HepG2 (cell line): ENCODE measurements around the gene HBA2. TPM values are rescaled to one million over a fixed set of nuclear protein-coding genes. Genes with fewer than 3 reads are reported as not detected.

Experiments
- ATAC-seq: fragments of 200-7000 bp; cut with Tn5 transposase; 3 replicates; pipeline ENCODE4 v1.9.1; 2020; ENCODE audit warnings: mild to moderate bottlenecking, moderate library complexity
- BruUV-seq: library from RNA; stranded (reverse); fragments of 400-500 nt; replicated peaks from 2 replicates; lab custom pipeline; 2021; lab: Mats Ljungman, UMichigan
- CTCF ChIA-PET: fragments of 300-600 bp; formaldehyde crosslinking; extraction: SDS; loops from one replicate; lab custom pipeline; 2021; ENCODE audit warnings: low total read pairs, inconsistent platforms, low intra/inter-chr PET ratio; lab: Yijun Ruan, JAX
- POLR2A ChIA-PET: fragments of 350-600 bp; sonication (Branson Sonifier 250); formaldehyde crosslinking; loops from one replicate; lab custom pipeline; 2020; ENCODE audit warnings: antibody characterized with exemption, inconsistent platforms; lab: Yijun Ruan, JAX
- DNase-seq: peaks from one replicate; pipeline ENCODE4 v3.0.0-alpha.2; 2015; ENCODE audit warnings: low spot score
- FAIRE-seq: peaks from 3 replicates; lab custom pipeline; 2011; peaks lifted over from hg19 to GRCh38; lab: Jason Lieb, UNC
- H2AFZ ChIP-seq: one replicate; pipeline ENCODE4 v1.6.1; 2011; ENCODE audit warnings: low read length, inconsistent platforms
- H3K27ac ChIP-seq: fragments of 300-600 bp; 3 replicates; pipeline ENCODE4 v1.8.0; 2011; ENCODE audit warnings: mixed run types, mild to moderate bottlenecking, mixed read lengths, low read length, inconsistent platforms; ENCODE audit not compliant: insufficient read depth; ENCODE audit errors: extremely low read length
- H3K27me3 ChIP-seq, 2 experiments: fragments of 200-600 bp in 1 of 2; 2 replicates in 1 of 2; 3 replicates in 1 of 2; pipeline versions ENCODE4 v1.6.0 to v1.8.0; 2011; ENCODE audit warnings: low read length in 2 of 2, mild to moderate bottlenecking in 2 of 2, moderate library complexity in 2 of 2, inconsistent platforms in 1 of 2; ENCODE audit not compliant: insufficient read depth in 2 of 2, control insufficient read depth in 1 of 2
- H3K36me3 ChIP-seq, 2 experiments: fragments of 200-600 bp in 1 of 2; replicated peaks in 1 of 2; 2 replicates in 1 of 2; 3 replicates in 1 of 2; pipeline versions ENCODE4 v1.5.1 to v1.8.0; 2011; ENCODE audit warnings: low read length in 2 of 2, inconsistent platforms in 1 of 2; ENCODE audit not compliant: insufficient read depth in 2 of 2, control insufficient read depth in 1 of 2
- H3K4me1 ChIP-seq: 2 replicates; pipeline ENCODE4 v1.5.1; 2012; ENCODE audit warnings: low read length, inconsistent platforms; ENCODE audit not compliant: insufficient read depth
- H3K4me2 ChIP-seq: 2 replicates; pipeline ENCODE4 v1.6.0; 2011; ENCODE audit warnings: low read depth, low read length, inconsistent platforms
- H3K4me3 ChIP-seq, 3 experiments: fragments of 200-600 bp in 1 of 3; sonication (generic), shearing (Covaris generic) in 1 of 3; replicated peaks in 1 of 3; 2 replicates each; pipeline ENCODE4 v1.5.1; 2011 to 2016; ENCODE audit warnings: low read length in 3 of 3, inconsistent platforms in 2 of 3, low read depth in 2 of 3, mild to moderate bottlenecking in 2 of 3, control low read depth in 1 of 3, mixed read lengths in 1 of 3; ENCODE audit not compliant: insufficient read depth in 1 of 3
- H3K79me2 ChIP-seq: one replicate; pipeline ENCODE4 v1.6.1; 2011; ENCODE audit warnings: low read length, inconsistent platforms; ENCODE audit not compliant: insufficient read depth
- H3K9ac ChIP-seq: 2 replicates; pipeline ENCODE4 v1.6.0; 2011; ENCODE audit warnings: mild to moderate bottlenecking, low read depth, low read length, inconsistent platforms; ENCODE audit not compliant: insufficient read depth
- H3K9me3 ChIP-seq: 2 replicates; pipeline ENCODE4 v1.5.1; 2012; ENCODE audit warnings: mild to moderate bottlenecking, low read length
- H4K20me1 ChIP-seq: 2 replicates; pipeline ENCODE4 v1.6.0; 2011; ENCODE audit warnings: inconsistent platforms, mild to moderate bottlenecking, low read length, moderate library complexity; ENCODE audit not compliant: insufficient read depth
- HNRNPLL ChIP-seq: fragments of 200-400 bp; formaldehyde crosslinking; IDR thresholded peaks from 2 replicates; pipeline ENCODE4 v1.6.1; 2017; ENCODE audit warnings: mild to moderate bottlenecking, low read depth, low read length; ENCODE audit not compliant: poor library complexity, severe bottlenecking
- JUND ChIP-seq: sonication (generic); formaldehyde crosslinking; IDR thresholded peaks from 2 replicates; pipeline ENCODE4 v1.8.0; 2022; ENCODE audit warnings: mild to moderate bottlenecking, missing genetic modification reagents
- PAF1 ChIP-seq: IDR thresholded peaks from 2 replicates; pipeline ENCODE4 v1.6.1; 2016; ENCODE audit warnings: missing genetic modification reagents, missing compliant biosample characterization
- PATZ1 ChIP-seq: sonication (generic); formaldehyde crosslinking; IDR thresholded peaks from 2 replicates; pipeline ENCODE4 v1.4.0; 2020; ENCODE audit warnings: missing genetic modification reagents
- YY1 ChIP-seq: IDR thresholded peaks from 2 replicates; pipeline ENCODE4 v1.6.1; 2011; ENCODE audit warnings: low read length, low read depth, moderate library complexity, mild to moderate bottlenecking; ENCODE audit not compliant: insufficient read depth, insufficient replicate concordance
- ZBTB21 ChIP-seq: sonication (generic); formaldehyde crosslinking; IDR thresholded peaks from 2 replicates; pipeline ENCODE4 v1.4.0; 2020; ENCODE audit warnings: missing genetic modification reagents
- ZFX ChIP-seq: sonication (generic); formaldehyde crosslinking; IDR thresholded peaks from 2 replicates; pipeline ENCODE4 v1.4.0; 2020; ENCODE audit warnings: mild to moderate bottlenecking, low read depth, missing genetic modification reagents, moderate library complexity
- ZNF652 ChIP-seq: IDR thresholded peaks from 2 replicates; pipeline ENCODE4 v1.6.1; 2016; ENCODE audit warnings: low read depth, borderline replicate concordance
- ZNF770 ChIP-seq: sonication (generic); formaldehyde crosslinking; IDR thresholded peaks from 2 replicates; pipeline ENCODE4 v1.5.0; 2020; ENCODE audit warnings: mild to moderate bottlenecking, missing genetic modification reagents
- ZNF850 ChIP-seq: sonication (generic); formaldehyde crosslinking; conservative IDR thresholded peaks from 2 replicates; pipeline ENCODE4 v1.9.0; 2021; ENCODE audit warnings: mild to moderate bottlenecking, missing genetic modification reagents
- WGBS: methylation state at CpG from one replicate; pipeline ENCODE4 v1.1.6; 2017; ENCODE audit warnings: low lambda C conversion rate; 5-methylcytosine and 5-hydroxymethylcytosine counted together
- in situ Hi-C: cut with HindIII; loops from 2 replicates; pipeline ENCODE4 v1.10.0; 2017; ENCODE audit warnings: low pct_unique_long_range_greater_than_20kb; ENCODE audit not compliant: extremely low pct_ligation_motif_present
- intact Hi-C: fragments of 100-400 bp; cut with micrococcal nuclease; formaldehyde crosslinking; loops from one replicate; pipeline ENCODE4 v1.10.0; 2022; ENCODE audit not compliant: unreplicated experiment
- polyA plus RNA-seq, 8 experiments: library from polyadenylated mRNA; depleted of rRNA in 3 of 8; stranded (reverse) in 7 of 8; unstranded in 1 of 8; fragments of >200 nt; fragmentation: Illumina TruSeq in 4 of 8; extraction: Trizol in 4 of 8; gene quantifications; 2 replicates each; pipeline versions ENCODE4 v1.2.1 to v1.2.3, GENCODE V29; 2011 to 2016; ENCODE audit warnings: low read depth in 4 of 8, missing spikeins in 1 of 8, mixed read lengths in 1 of 8; ENCODE audit not compliant: insufficient read depth in 1 of 8
- total RNA-seq, 5 experiments: library from RNA; depleted of rRNA; stranded (reverse); fragments of >200 nt; fragmentation: Illumina TruSeq; extraction: Trizol; gene quantifications; 2 replicates each; pipeline ENCODE4 v1.2.3, GENCODE V29; 2016; ENCODE audit warnings: low read depth in 1 of 5
- TF ChIP-seq, protein P1 (sequence below): sonication (generic); formaldehyde crosslinking; IDR thresholded peaks from 2 replicates; pipeline ENCODE4 v1.8.1; 2023; ENCODE audit warnings: mild to moderate bottlenecking, inconsistent platforms, moderate library complexity, missing genetic modification reagents, borderline replicate concordance
- TF ChIP-seq, protein P2 (sequence below): sonication (generic); formaldehyde crosslinking; conservative IDR thresholded peaks from 2 replicates; pipeline ENCODE4 v1.4.0; 2020; ENCODE audit warnings: missing genetic modification reagents

The HBA2 gene
- total and polyA plus RNA-seq, 2 of the 13 experiments (the other 11 are each of a cell fraction or from before 2014, with no cell fraction given) = not detected

DNA sequence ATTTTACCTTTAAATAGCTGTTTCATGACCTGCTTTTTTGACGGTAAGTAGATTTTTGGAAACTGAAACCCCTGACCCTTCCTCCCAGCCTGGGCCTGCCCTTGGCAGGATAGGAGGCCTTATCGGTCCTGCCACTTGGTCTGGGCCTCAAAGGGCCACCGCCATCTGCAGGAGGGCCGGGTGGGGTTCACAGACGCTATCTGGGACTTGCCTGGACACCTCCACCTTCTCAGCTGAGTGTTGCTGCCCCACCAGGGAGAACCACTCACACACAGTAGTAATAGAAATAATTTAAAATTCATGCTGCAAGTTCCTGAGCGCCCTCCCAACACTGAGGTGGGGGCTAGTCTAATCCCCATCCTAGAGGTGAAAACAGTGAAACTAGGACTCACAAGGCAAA is 29.6 kb upstream of the HBA2 start:
- intact Hi-C loops = no loop called here
- H3K4me3 ChIP-seq = peak overlapping the region in 1 of 3 experiments; percentile 52; a peak in 1 of 6 replicates
- no peak overlapping the region for H3K27ac ChIP-seq
- FAIRE-seq = no peak
- peak; percentile 11; the same call in 2 of the 3 replicates for ATAC-seq
- ChIA-PET CTCF (no interaction called here), POLR2A (no interaction called here)
- WGBS = 61% methylated on average over 6 of the region's 6 CpGs
- in situ Hi-C loops = no loop called here
- TF ChIP-seq JUND (CRISPR knock-in tag) = no peak
- TF ChIP-seq HNRNPLL = no peak
- TF ChIP-seq, protein P1, sequence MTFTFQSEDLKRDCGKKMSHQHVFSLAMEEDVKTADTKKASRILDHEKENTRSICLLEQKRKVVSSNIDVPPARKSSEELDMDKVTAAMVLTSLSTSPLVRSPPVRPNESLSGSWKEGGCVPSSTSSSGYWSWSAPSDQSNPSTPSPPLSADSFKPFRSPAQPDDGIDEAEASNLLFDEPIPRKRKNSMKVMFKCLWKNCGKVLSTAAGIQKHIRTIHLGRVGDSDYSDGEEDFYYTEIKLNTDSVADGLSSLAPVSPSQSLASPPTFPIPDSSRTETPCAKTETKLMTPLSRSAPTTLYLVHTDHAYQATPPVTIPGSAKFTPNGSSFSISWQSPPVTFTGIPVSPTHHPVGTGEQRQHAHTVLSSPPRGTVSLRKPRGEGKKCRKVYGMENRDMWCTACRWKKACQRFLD = no peak
- no peak for TF ChIP-seq YY1
- peak; percentile 5; the same call in 1 of the 2 replicates for TF ChIP-seq ZFX
- TF ChIP-seq PAF1 (CRISPR knock-in tag) = no peak
- TF ChIP-seq, protein P2, sequence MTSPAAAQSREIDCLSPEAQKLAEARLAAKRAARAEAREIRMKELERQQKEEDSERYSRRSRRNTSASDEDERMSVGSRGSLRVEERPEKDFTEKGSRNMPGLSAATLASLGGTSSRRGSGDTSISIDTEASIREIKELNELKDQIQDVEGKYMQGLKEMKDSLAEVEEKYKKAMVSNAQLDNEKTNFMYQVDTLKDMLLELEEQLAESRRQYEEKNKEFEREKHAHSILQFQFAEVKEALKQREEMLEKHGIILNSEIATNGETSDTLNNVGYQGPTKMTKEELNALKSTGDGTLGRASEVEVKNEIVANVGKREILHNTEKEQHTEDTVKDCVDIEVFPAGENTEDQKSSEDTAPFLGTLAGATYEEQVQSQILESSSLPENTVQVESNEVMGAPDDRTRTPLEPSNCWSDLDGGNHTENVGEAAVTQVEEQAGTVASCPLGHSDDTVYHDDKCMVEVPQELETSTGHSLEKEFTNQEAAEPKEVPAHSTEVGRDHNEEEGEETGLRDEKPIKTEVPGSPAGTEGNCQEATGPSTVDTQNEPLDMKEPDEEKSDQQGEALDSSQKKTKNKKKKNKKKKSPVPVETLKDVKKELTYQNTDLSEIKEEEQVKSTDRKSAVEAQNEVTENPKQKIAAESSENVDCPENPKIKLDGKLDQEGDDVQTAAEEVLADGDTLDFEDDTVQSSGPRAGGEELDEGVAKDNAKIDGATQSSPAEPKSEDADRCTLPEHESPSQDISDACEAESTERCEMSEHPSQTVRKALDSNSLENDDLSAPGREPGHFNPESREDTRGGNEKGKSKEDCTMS = no peak
- no peak for TF ChIP-seq ZNF770 (CRISPR knock-in tag)
- no peak for TF ChIP-seq ZNF652
- TF ChIP-seq PATZ1 (CRISPR knock-in tag) = 0 out of 2 replicates have a peak, but pooled peaks have one; percentile 12
- no peak for TF ChIP-seq ZNF850 (CRISPR knock-in tag)
- TF ChIP-seq ZBTB21 (CRISPR knock-in tag) = no peak
- H3K4me2 ChIP-seq = peak overlapping the region; percentile 75
- H3K9ac ChIP-seq = no peak overlapping the region
- BruUV-seq = no TSS peak
- DNase-seq = no peak
- peaks cover 41% of the 10 kb centered on the region for H3K4me1 ChIP-seq
- no peaks in the 10 kb centered on the region for H3K79me2 ChIP-seq
- no peaks in the 10 kb centered on the region for H3K36me3 ChIP-seq
- no peak overlapping the region for H2AFZ ChIP-seq
- H3K9me3 ChIP-seq = no peaks in the 10 kb centered on the region
- H4K20me1 ChIP-seq = no peaks in the 10 kb centered on the region
- peaks cover 0 to 4% of the 10 kb centered on the region in 2 experiments; a peak in 1 of 5 replicates for H3K27me3 ChIP-seq
